Heart left ventricle (tissue), 16 donors: ENCODE data around the gene KDM3B. TPM values are rescaled to one million over a fixed set of nuclear protein-coding genes. Genes with fewer than 3 reads are reported as not detected.

Experiments
- ATAC-seq, 4 donors: fragments of 200-7000 bp; cut with Tn5 transposase; one replicate each; pipeline ENCODE4 v1.9.1; 2020 to 2022; ENCODE audit warnings: moderate library complexity in 4 of 4, mild to moderate bottlenecking in 3 of 4, moderate number of reproducible peaks in 1 of 4
- DNase-seq, 5 donors: peaks; one replicate each; pipeline ENCODE4 v3.0.0-alpha.2; 2020
- H3K27ac ChIP-seq, 12 donors: fragments of 200-600 bp; sonication (generic) in 4 of 12; one replicate each; pipeline versions ENCODE4 v1.5.0 to v1.8.0; 2016 to 2022; ENCODE audit warnings: mild to moderate bottlenecking in 2 of 12
- H3K27me3 ChIP-seq, 9 donors: fragments of 200-600 bp; sonication (generic) in 2 of 9; one replicate each; pipeline versions ENCODE4 v1.5.1 to v1.8.0; 2016 to 2022; ENCODE audit warnings: mild to moderate bottlenecking in 3 of 9
- H3K36me3 ChIP-seq, 9 donors: fragments of 200-600 bp; sonication (generic) in 2 of 9; one replicate each; pipeline versions ENCODE4 v1.5.0 to v1.8.0; 2018 to 2022; ENCODE audit warnings: mild to moderate bottlenecking in 2 of 9
- H3K4me1 ChIP-seq, 12 donors: fragments of 200-600 bp; sonication (generic) in 4 of 12; one replicate each; pipeline versions ENCODE4 v1.5.0 to v1.8.0; 2016 to 2022; ENCODE audit warnings: mild to moderate bottlenecking in 3 of 12
- H3K4me3 ChIP-seq, 12 donors: fragments of 200-600 bp; sonication (generic) in 4 of 12; one replicate each; pipeline versions ENCODE4 v1.5.0 to v1.8.0; 2017 to 2022; ENCODE audit warnings: mild to moderate bottlenecking in 9 of 12, moderate library complexity in 4 of 12
- H3K9me3 ChIP-seq, 12 donors: fragments of 200-600 bp; sonication (generic) in 4 of 12; one replicate each; pipeline versions ENCODE4 v1.5.0 to v1.8.0; 2016 to 2022; ENCODE audit warnings: mild to moderate bottlenecking in 1 of 12
- CTCF ChIP-seq, 12 donors: fragments of 200-600 bp; sonication (generic) in 4 of 12; IDR thresholded peaks; one replicate each; pipeline versions ENCODE4 v1.5.0 to v1.8.0; 2018 to 2022; ENCODE audit warnings: antibody characterized with exemption in 12 of 12, mild to moderate bottlenecking in 5 of 12
- POLR2A ChIP-seq, 2 donors: fragments of 450-650 bp; IDR thresholded peaks; one replicate each; pipeline ENCODE4 v1.6.1; 2017; ENCODE audit warnings: antibody characterized with exemption in 2 of 2, mild to moderate bottlenecking in 2 of 2, moderate library complexity in 2 of 2
- WGBS, 4 donors: extraction: QIAGEN DNeasy Blood & Tissue Kit in 2 of 4; methylation state at CpG; one replicate each; pipeline versions ENCODE4 v1.1.5 to v1.1.7; 2013 to 2018; 5-methylcytosine and 5-hydroxymethylcytosine counted together
- intact Hi-C, 10 donors: fragments of 100-400 bp; cut with DNase I; formaldehyde crosslinking; loops; one replicate each; pipeline versions ENCODE4 v1.11.1 to v1.14.2; 2022
- polyA plus RNA-seq, 2 donors: library from polyadenylated mRNA; stranded (reverse); fragments of 200-250 nt; gene quantifications; one replicate each; pipeline ENCODE4 v1.2.3, GENCODE V29; 2013
- total RNA-seq, 9 donors: library from RNA; depleted of rRNA in 2 of 9; stranded (reverse); fragments of >200 nt in 2 of 9; fragmentation: NEBNext Ultra II Directional in 3 of 9; extraction: Animal tissue kit (Norgen Biotek cat#: 25700) in 3 of 9; gene quantifications; one replicate each; pipeline versions ENCODE4 v1.1.0 to v1.2.4, GENCODE V29; 2016 to 2023
- donor health status: ischemic (EF 13 %, LVEDD 7.1; RV severe dilation, severe dysfunction).
- donor health status: healthy with polysubstance abuse.
- donor health status: DM: no; HTN: yes; CAD: no.
- donor health status: DM: no; HTN: no; CAD: no.
- donor health status: ischemic (EF 25% LVEDD 6.9; RV normal size, moderate dysfunction).
- donor health status: ischemic (EF 25% LVEDD 5.7; RV mildly dilated, moderate dysfunction).
- donor health status: healthy.
- donor health status: DM: yes; HTN: yes; CAD: no.
- donor health status: ischemic (EF 35%, LVEDD 5.7; RV mildly dilated, moderate dysfunction).
- donor health status: nonischemic (EF 11% LVEDD 7.7; RV severe dilation, severe dysfunction).
- donor health status: DM: yes; HTN: yes; CAD: no.
- donor health status: PGD.
- donor health status: ischemic (EF 29% LVEDD 5.4; RV normal size, mild dysfunction).
- donor health status: nonischemic (EF 23%, LVEDD 6.1; RV moderate dilation, normal function).

KDM3B gene
- total and polyA plus RNA-seq, 11 donors = 17.0 to 65.1 (median 44.8) TPM

DNA sequence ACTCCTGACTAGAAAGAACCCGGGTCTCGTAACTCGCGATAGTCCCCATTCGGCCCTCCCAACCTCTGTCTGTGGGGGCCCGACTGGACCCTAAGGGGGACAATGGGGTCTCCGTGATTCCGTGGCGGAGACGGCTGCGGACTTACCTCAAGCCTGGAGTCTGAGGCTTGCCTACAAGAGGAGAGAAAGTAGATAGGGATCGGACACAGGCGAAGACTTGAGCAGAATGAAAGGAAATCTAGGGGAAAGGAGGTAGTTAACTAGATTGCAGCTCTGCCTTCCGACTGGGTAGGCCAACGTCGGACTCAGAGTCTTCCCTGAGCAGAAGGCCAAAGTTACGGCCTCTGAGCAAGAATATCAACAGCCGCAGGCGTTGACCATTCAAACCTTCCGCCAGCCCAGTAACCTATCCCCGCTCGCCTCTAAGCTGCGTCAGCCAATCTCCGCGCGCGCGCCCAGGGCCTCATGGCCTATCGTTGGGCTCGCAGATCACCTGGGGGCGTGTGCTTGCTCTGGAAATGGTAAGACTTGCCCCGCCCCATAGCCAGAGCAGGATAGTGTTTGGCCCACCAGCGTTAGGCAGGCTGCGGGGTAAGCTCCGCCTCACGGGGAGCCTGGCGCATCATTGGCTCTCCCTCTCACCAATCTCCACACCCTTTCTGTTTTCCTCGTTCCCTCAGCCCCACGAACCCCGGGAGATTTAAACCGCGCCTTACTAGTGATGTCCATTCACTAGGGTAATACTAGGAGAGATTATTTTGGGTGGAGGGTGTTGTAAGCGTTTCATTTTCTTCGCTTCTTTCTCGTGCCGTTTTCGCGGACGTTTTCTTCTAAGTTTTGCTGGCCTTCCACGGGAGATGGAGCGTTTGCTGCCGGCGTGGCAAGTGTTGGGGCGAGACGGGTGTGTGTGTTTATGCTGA, 20.8 kb upstream of the KDM3B start, which contains the start of gene CDC25C:
Gene CDC25C (minus strand): TSS at position 356 of the 920 bp plus-strand sequence. CDS start 624 bp downstream, outside the sequence.
- no peaks in the 10 kb centered on the region for H3K9me3 ChIP-seq
- ATAC-seq (peak; percentile 100), DNase-seq (peak; percentile 97 to 99 (median 98))
- H3K4me3 ChIP-seq = peak within 1 kb of the TSS; percentile 2 to 63 (median 48)
- WGBS, 4 donors = 0 to 1% (median 1%) methylated on average over 40 to 55 of the region's 55 CpGs
- peaks cover 0 to 16% (median 10%) of the 10 kb centered on the region in 12 donors for H3K4me1 ChIP-seq
- TF ChIP-seq CTCF (IDR thresholded peaks at IDR 0.05) (peak in 1 of 12 donors; percentile 6), POLR2A (IDR thresholded peaks at IDR 0.05) (peak in 1 of 2 donors; percentile 17)
- H3K36me3 ChIP-seq = no peaks in the 10 kb centered on the region
- intact Hi-C loops = loop anchor here in 2 of 10 donors (5.0 to 10.0 kb wide), 2 partner anchors 119 to 213 kb away; partner anchors contain the start of genes CDC23 (in 1 of the 2) and ETF1 (in 1 of the 2)
- H3K27ac ChIP-seq = peak within 1 kb of the TSS in 1 of 12 donors; percentile 26
- H3K27me3 ChIP-seq = no peaks in the 10 kb centered on the region

DNA sequence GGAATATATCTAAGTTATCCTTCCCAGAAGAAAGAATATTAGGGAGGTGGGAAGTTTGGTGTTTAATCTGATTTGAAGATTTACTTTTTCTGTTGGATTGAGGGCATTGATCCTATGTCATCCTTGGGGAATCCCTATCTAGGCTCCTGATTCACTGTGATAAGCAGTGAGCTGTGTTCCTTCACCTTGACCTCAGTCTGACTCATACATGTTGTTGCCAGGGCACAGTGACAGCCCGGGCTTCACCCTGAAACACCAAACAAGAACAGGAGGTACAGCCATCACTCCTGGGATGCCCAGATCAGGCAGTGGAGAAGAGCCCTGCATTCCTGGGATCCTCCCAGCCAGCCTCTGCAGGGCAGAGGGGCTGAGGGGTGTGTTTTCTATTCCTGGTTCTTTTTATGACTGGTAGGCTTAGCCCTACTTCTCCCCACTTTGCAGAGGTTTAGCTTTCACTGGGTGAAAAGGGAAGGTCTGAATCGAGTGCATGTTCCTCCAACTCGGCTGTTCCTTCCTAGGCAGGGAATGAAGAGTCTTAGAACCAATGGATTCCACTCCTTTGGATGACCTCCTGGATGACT, 17.5 kb upstream of the KDM3B start:
- TF ChIP-seq POLR2A (IDR thresholded peaks at IDR 0.05) = no peak
- no peak for TF ChIP-seq CTCF (IDR thresholded peaks at IDR 0.05)
- Histone ChIP-seq H3K27ac (no peak overlapping the region), H3K4me1 (peaks cover 0 to 38% (median 19%) of the 10 kb centered on the region in 12 donors), H3K4me3 (no peak overlapping the region), H3K27me3 (no peaks in the 10 kb centered on the region), H3K36me3 (no peaks in the 10 kb centered on the region), H3K9me3 (no peaks in the 10 kb centered on the region)
- intact Hi-C loops = loop anchor here in 2 of 10 donors (5.0 to 10.0 kb wide), 2 partner anchors 123 to 210 kb away; partner anchors contain the start of genes CDC23 (in 1 of the 2) and ETF1 (in 1 of the 2)
- DNase-seq (no peak), ATAC-seq (no peak)
- WGBS, 4 donors = 52 to 83% (median 69%) methylated on average over 3 of the region's 3 CpGs

DNA sequence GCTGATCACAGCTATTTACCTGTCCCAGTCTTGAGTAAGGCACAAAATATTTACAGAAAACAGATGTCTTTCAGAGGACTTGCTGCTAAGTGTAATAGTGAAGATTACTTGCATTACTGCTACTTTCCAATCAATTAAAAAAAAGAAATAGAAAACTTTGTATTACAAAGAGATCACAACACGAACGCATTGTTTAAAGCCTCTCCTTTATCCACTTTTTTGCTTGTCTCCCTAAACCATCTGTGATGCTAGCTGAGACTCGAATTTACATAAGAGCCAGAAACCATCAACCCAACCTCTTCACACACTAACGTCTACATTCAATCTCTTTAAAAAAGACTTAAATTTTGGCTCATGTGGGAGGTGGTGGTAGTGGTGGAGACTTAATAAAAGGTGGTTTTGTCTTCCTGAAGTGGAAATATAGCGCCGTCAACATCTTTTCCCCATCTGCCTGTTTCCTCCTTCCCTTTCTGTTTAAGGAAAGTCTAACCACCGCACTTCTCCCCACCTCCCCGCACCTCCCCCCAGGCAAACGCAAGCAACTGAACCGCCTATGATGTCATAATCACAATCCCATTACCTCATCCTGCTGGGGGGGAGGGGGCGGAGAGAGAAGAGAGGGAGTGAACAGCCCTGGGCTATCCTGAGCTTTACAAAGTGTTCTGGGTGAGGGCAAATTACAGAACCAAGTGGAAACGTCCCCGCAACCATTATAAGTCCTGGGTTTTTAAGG, 15.4 kb upstream of the KDM3B start:
- no peaks in the 10 kb centered on the region for H3K9me3 ChIP-seq
- H3K27me3 ChIP-seq = no peaks in the 10 kb centered on the region
- intact Hi-C loops = loop anchor here in 1 of 10 donors (10.0 kb wide), 1 partner anchor 208 kb away; the partner anchor contains the start of gene ETF1
- H3K36me3 ChIP-seq = peaks cover 0 to 13% (median 10%) of the 10 kb centered on the region in 9 donors
- 24 to 34% (median 28%) methylated on average over 13 of the region's 13 CpGs for WGBS, 4 donors
- peak in 2 of 5 donors; percentile 80 for DNase-seq
- peak; percentile 37 to 69 (median 52) for ATAC-seq
- H3K4me1 ChIP-seq = peaks cover 0 to 38% (median 24%) of the 10 kb centered on the region in 12 donors
- peak overlapping the region; percentile 82 to 98 (median 94) for H3K27ac ChIP-seq
- H3K4me3 ChIP-seq = peak overlapping the region; percentile 65 to 99 (median 86)
- TF ChIP-seq POLR2A (IDR thresholded peaks at IDR 0.05) (no peak), CTCF (IDR thresholded peaks at IDR 0.05) (no peak)
